Measurements from ENCODE around the gene SF3B3. TPM values are rescaled to one million over a fixed set of nuclear protein-coding genes. Genes with fewer than 3 reads are reported as not detected.

The SF3B3 gene
- total and polyA plus RNA-seq, 10 of the 15 experiments (the other 5 are each of a cell fraction or from before 2014, with no cell fraction given) = 134 to 453 (median 215) TPM

DNA sequence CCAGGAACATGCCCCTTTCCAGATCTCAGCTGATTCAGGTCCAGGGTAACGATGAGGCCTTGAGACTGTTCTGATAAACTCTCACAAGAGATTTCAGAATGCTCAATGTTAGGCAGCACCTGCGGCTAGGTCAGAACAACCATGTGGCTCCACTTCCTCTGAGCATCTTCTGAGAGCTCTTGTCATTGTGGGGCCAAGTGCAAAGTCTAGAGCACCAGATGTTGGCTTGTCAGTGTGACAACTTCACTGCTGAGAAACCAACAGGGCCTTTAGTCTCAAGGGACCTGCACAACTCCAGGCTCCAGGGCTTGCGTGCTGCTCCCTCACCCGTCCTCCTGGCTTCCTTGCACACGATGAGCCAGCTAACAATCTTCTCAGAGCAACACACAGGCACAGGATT, 40.2 kb upstream of the SF3B3 start (continued):
- TF ChIP-seq, protein P1, sequence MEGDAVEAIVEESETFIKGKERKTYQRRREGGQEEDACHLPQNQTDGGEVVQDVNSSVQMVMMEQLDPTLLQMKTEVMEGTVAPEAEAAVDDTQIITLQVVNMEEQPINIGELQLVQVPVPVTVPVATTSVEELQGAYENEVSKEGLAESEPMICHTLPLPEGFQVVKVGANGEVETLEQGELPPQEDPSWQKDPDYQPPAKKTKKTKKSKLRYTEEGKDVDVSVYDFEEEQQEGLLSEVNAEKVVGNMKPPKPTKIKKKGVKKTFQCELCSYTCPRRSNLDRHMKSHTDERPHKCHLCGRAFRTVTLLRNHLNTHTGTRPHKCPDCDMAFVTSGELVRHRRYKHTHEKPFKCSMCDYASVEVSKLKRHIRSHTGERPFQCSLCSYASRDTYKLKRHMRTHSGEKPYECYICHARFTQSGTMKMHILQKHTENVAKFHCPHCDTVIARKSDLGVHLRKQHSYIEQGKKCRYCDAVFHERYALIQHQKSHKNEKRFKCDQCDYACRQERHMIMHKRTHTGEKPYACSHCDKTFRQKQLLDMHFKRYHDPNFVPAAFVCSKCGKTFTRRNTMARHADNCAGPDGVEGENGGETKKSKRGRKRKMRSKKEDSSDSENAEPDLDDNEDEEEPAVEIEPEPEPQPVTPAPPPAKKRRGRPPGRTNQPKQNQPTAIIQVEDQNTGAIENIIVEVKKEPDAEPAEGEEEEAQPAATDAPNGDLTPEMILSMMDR (IDR thresholded peaks at IDR 0.05 in 2 of 3, conservative IDR thresholded peaks at IDR 0.05 in 1 of 3; ENCODE audit: control insufficient read depth in 2 of 3, extremely low read depth in 1 of 3, insufficient read depth in 1 of 3, low read depth in 3 of 3, low read length in 3 of 3) = peak in 1 of 3 experiments; percentile 4; a peak in 1 of 6 replicates
- TF ChIP-seq POLR2A (IDR thresholded peaks at IDR 0.05; ENCODE audit: low read depth, low read length) = 0 out of 2 replicates have a peak, but pooled peaks have one; percentile 20
- TF ChIP-seq, protein P2, sequence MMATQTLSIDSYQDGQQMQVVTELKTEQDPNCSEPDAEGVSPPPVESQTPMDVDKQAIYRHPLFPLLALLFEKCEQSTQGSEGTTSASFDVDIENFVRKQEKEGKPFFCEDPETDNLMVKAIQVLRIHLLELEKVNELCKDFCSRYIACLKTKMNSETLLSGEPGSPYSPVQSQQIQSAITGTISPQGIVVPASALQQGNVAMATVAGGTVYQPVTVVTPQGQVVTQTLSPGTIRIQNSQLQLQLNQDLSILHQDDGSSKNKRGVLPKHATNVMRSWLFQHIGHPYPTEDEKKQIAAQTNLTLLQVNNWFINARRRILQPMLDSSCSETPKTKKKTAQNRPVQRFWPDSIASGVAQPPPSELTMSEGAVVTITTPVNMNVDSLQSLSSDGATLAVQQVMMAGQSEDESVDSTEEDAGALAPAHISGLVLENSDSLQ (IDR thresholded peaks at IDR 0.05) = peak; percentile 39; the same call in 1 of the 2 replicates
- 0 out of 2 replicates have a peak, but pooled peaks have one; percentile 28 for TF ChIP-seq DPF2 (IDR thresholded peaks at IDR 0.05)
- no peak for TF ChIP-seq FOXM1 (IDR thresholded peaks at IDR 0.05; ENCODE audit: low read depth, low read length)
- TF ChIP-seq, protein P3, sequence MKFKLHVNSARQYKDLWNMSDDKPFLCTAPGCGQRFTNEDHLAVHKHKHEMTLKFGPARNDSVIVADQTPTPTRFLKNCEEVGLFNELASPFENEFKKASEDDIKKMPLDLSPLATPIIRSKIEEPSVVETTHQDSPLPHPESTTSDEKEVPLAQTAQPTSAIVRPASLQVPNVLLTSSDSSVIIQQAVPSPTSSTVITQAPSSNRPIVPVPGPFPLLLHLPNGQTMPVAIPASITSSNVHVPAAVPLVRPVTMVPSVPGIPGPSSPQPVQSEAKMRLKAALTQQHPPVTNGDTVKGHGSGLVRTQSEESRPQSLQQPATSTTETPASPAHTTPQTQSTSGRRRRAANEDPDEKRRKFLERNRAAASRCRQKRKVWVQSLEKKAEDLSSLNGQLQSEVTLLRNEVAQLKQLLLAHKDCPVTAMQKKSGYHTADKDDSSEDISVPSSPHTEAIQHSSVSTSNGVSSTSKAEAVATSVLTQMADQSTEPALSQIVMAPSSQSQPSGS (IDR thresholded peaks at IDR 0.05; ENCODE audit: low read length) = no peak
- TF ChIP-seq, protein P4, sequence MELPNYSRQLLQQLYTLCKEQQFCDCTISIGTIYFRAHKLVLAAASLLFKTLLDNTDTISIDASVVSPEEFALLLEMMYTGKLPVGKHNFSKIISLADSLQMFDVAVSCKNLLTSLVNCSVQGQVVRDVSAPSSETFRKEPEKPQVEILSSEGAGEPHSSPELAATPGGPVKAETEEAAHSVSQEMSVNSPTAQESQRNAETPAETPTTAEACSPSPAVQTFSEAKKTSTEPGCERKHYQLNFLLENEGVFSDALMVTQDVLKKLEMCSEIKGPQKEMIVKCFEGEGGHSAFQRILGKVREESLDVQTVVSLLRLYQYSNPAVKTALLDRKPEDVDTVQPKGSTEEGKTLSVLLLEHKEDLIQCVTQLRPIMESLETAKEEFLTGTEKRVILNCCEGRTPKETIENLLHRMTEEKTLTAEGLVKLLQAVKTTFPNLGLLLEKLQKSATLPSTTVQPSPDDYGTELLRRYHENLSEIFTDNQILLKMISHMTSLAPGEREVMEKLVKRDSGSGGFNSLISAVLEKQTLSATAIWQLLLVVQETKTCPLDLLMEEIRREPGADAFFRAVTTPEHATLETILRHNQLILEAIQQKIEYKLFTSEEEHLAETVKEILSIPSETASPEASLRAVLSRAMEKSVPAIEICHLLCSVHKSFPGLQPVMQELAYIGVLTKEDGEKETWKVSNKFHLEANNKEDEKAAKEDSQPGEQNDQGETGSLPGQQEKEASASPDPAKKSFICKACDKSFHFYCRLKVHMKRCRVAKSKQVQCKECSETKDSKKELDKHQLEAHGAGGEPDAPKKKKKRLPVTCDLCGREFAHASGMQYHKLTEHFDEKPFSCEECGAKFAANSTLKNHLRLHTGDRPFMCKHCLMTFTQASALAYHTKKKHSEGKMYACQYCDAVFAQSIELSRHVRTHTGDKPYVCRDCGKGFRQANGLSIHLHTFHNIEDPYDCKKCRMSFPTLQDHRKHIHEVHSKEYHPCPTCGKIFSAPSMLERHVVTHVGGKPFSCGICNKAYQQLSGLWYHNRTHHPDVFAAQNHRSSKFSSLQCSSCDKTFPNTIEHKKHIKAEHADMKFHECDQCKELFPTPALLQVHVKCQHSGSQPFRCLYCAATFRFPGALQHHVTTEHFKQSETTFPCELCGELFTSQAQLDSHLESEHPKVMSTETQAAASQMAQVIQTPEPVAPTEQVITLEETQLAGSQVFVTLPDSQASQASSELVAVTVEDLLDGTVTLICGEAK (IDR thresholded peaks at IDR 0.05; ENCODE audit: borderline replicate concordance) = no peak
- no peak for TF ChIP-seq EED (IDR thresholded peaks at IDR 0.05; ENCODE audit: low read depth)
- TF ChIP-seq, protein P5, sequence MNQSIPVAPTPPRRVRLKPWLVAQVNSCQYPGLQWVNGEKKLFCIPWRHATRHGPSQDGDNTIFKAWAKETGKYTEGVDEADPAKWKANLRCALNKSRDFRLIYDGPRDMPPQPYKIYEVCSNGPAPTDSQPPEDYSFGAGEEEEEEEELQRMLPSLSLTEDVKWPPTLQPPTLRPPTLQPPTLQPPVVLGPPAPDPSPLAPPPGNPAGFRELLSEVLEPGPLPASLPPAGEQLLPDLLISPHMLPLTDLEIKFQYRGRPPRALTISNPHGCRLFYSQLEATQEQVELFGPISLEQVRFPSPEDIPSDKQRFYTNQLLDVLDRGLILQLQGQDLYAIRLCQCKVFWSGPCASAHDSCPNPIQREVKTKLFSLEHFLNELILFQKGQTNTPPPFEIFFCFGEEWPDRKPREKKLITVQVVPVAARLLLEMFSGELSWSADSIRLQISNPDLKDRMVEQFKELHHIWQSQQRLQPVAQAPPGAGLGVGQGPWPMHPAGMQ (IDR thresholded peaks at IDR 0.05; ENCODE audit: borderline replicate concordance) = no peak
- TF ChIP-seq, protein P6, sequence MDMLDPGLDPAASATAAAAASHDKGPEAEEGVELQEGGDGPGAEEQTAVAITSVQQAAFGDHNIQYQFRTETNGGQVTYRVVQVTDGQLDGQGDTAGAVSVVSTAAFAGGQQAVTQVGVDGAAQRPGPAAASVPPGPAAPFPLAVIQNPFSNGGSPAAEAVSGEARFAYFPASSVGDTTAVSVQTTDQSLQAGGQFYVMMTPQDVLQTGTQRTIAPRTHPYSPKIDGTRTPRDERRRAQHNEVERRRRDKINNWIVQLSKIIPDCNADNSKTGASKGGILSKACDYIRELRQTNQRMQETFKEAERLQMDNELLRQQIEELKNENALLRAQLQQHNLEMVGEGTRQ (IDR thresholded peaks at IDR 0.05; ENCODE audit: borderline replicate concordance, low read depth, low read length) = no peak
- peak; percentile 89 for TF ChIP-seq MEF2B (IDR thresholded peaks at IDR 0.05; ENCODE audit: partially characterized antibody, poor library complexity, severe bottlenecking)
- no peak for TF ChIP-seq EP300 (IDR thresholded peaks at IDR 0.05; ENCODE audit: borderline replicate concordance in 1 of 2, control insufficient read depth in 1 of 2, low read depth in 2 of 2, low read length in 2 of 2)
- peak; percentile 46; the same call in 1 of the 2 replicates for TF ChIP-seq GATAD2B (conservative IDR thresholded peaks at IDR 0.05; ENCODE audit: low read depth)
- 0 out of 2 replicates have a peak, but pooled peaks have one; percentile 28 for TF ChIP-seq PAX5 (IDR thresholded peaks at IDR 0.05; ENCODE audit: borderline replicate concordance, low read depth, low read length)
- TF ChIP-seq NBN (IDR thresholded peaks at IDR 0.05) = 0 out of 2 replicates have a peak, but pooled peaks have one; percentile 35
- no peak for TF ChIP-seq EZH2 (IDR thresholded peaks at IDR 0.05; ENCODE audit: borderline replicate concordance, control insufficient read depth, low read depth, low read length)

Measured in GM12878 (cell line).